GM12878 (cell line): ENCODE data around the gene SLC47A2. TPM values are rescaled to one million over a fixed set of nuclear protein-coding genes. Genes with fewer than 3 reads are reported as not detected.

Source experiments
- polyA plus RNA-seq, 11 experiments: library from polyadenylated mRNA; depleted of rRNA in 4 of 11; unstranded in 6 of 11; stranded (reverse) in 5 of 11; fragments of >200 nt; fragmentation: Nextera tagmentation in 4 of 11; fragmentation: Illumina TruSeq in 1 of 11; extraction: Ambion mirVana in 4 of 11; extraction: Trizol in 1 of 11; gene quantifications; 1 replicate in 1 of 11; 2 replicates in 10 of 11; pipeline versions ENCODE4 v1.2.1 to v1.2.3, GENCODE V29; 2011 to 2016; ENCODE audit warnings: inconsistent platforms in 2 of 11, missing spikeins in 2 of 11, low read depth in 1 of 11
- total RNA-seq, 4 experiments: library from RNA; depleted of rRNA in 3 of 4; stranded (reverse); fragments of >200 nt in 3 of 4; fragmentation: Illumina TruSeq in 1 of 4; extraction: Trizol in 1 of 4; gene quantifications; 2 replicates each; pipeline versions ENCODE4 v1.2.1 to v1.2.3, GENCODE V29; 2013 to 2021
- TF ChIP-seq, protein P1 (sequence below): fragments of 450-650 bp; IDR thresholded peaks from 2 replicates; pipeline ENCODE4 v1.6.1; 2017; ENCODE audit warnings: mild to moderate bottlenecking
- TF ChIP-seq, protein P2 (sequence below), 3 experiments: IDR thresholded peaks in 2 of 3; conservative IDR thresholded peaks in 1 of 3; 2 replicates each; pipeline ENCODE4 v1.5.1; 2011; ENCODE audit warnings: low read depth in 3 of 3, low read length in 3 of 3, mild to moderate bottlenecking in 3 of 3, control low read depth in 2 of 3, moderate library complexity in 2 of 3, inconsistent platforms in 1 of 3, mixed read lengths in 1 of 3; ENCODE audit not compliant: control insufficient read depth in 2 of 3, insufficient read depth in 1 of 3; ENCODE audit errors: extremely low read depth in 1 of 3
- TF ChIP-seq, protein P3 (sequence below): fragments of 450-650 bp; formaldehyde crosslinking; IDR thresholded peaks from 2 replicates; pipeline ENCODE4 v1.4.0; 2020; ENCODE audit warnings: mild to moderate bottlenecking, moderate library complexity

Gene SLC47A2
- total and polyA plus RNA-seq, 10 of the 15 experiments (the other 5 are each of a cell fraction or from before 2014, with no cell fraction given): not detected

DNA sequence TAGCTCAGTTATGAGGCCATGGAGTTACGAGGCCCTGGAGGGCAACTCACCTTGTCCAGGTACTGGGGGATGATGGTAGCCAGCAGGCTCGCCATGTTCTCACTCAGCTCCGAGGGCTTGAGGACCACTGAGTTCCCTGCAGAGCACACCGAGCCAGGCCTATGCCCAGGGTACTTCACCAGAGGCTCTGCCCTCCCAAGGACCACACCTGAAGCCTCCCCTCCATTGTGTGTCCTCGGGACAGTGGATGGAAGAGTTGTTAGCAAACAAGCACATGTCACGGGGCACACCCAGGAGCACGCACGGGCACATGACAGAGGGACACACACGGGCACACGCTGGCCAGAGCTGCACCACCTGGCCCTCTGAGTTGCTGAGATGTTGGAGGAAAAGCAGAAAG is 26.1 kb upstream of the SLC47A2 start (continued):
- TF ChIP-seq, protein P1, sequence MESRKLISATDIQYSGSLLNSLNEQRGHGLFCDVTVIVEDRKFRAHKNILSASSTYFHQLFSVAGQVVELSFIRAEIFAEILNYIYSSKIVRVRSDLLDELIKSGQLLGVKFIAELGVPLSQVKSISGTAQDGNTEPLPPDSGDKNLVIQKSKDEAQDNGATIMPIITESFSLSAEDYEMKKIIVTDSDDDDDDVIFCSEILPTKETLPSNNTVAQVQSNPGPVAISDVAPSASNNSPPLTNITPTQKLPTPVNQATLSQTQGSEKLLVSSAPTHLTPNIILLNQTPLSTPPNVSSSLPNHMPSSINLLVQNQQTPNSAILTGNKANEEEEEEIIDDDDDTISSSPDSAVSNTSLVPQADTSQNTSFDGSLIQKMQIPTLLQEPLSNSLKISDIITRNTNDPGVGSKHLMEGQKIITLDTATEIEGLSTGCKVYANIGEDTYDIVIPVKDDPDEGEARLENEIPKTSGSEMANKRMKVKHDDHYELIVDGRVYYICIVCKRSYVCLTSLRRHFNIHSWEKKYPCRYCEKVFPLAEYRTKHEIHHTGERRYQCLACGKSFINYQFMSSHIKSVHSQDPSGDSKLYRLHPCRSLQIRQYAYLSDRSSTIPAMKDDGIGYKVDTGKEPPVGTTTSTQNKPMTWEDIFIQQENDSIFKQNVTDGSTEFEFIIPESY: no peak
- TF ChIP-seq, protein P2, sequence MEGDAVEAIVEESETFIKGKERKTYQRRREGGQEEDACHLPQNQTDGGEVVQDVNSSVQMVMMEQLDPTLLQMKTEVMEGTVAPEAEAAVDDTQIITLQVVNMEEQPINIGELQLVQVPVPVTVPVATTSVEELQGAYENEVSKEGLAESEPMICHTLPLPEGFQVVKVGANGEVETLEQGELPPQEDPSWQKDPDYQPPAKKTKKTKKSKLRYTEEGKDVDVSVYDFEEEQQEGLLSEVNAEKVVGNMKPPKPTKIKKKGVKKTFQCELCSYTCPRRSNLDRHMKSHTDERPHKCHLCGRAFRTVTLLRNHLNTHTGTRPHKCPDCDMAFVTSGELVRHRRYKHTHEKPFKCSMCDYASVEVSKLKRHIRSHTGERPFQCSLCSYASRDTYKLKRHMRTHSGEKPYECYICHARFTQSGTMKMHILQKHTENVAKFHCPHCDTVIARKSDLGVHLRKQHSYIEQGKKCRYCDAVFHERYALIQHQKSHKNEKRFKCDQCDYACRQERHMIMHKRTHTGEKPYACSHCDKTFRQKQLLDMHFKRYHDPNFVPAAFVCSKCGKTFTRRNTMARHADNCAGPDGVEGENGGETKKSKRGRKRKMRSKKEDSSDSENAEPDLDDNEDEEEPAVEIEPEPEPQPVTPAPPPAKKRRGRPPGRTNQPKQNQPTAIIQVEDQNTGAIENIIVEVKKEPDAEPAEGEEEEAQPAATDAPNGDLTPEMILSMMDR (IDR thresholded peaks at IDR 0.05 in 2 of 3, conservative IDR thresholded peaks at IDR 0.05 in 1 of 3; ENCODE audit: control insufficient read depth in 2 of 3, extremely low read depth in 1 of 3, insufficient read depth in 1 of 3, low read depth in 3 of 3, low read length in 3 of 3): no peak
- TF ChIP-seq, protein P3, sequence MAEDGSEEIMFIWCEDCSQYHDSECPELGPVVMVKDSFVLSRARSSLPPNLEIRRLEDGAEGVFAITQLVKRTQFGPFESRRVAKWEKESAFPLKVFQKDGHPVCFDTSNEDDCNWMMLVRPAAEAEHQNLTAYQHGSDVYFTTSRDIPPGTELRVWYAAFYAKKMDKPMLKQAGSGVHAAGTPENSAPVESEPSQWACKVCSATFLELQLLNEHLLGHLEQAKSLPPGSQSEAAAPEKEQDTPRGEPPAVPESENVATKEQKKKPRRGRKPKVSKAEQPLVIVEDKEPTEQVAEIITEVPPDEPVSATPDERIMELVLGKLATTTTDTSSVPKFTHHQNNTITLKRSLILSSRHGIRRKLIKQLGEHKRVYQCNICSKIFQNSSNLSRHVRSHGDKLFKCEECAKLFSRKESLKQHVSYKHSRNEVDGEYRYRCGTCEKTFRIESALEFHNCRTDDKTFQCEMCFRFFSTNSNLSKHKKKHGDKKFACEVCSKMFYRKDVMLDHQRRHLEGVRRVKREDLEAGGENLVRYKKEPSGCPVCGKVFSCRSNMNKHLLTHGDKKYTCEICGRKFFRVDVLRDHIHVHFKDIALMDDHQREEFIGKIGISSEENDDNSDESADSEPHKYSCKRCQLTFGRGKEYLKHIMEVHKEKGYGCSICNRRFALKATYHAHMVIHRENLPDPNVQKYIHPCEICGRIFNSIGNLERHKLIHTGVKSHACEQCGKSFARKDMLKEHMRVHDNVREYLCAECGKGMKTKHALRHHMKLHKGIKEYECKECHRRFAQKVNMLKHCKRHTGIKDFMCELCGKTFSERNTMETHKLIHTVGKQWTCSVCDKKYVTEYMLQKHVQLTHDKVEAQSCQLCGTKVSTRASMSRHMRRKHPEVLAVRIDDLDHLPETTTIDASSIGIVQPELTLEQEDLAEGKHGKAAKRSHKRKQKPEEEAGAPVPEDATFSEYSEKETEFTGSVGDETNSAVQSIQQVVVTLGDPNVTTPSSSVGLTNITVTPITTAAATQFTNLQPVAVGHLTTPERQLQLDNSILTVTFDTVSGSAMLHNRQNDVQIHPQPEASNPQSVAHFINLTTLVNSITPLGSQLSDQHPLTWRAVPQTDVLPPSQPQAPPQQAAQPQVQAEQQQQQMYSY (CRISPR knock-in tag): no peak
